Measurements from ENCODE around the gene PDE4B.

DNA sequence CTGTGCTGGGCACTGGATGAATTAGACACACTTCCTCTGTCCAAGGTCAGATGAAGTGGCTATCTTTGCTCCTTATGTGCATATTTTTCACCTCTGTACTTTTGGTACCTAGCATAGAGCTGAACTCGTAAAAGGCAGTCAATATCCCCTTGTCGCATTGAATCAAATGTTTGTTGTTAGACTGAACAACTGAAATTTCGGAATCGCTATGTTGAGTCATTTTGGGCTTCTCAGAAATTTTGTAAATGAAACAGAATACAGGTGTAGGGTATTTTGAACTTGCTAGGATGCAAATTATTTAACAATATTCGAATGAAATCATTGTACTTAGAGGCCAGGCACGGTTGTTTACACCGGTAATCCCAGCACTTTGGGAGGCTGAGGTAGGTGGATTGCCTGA is 48.0 kb downstream of the PDE4B start:
- TF ChIP-seq, protein P1, sequence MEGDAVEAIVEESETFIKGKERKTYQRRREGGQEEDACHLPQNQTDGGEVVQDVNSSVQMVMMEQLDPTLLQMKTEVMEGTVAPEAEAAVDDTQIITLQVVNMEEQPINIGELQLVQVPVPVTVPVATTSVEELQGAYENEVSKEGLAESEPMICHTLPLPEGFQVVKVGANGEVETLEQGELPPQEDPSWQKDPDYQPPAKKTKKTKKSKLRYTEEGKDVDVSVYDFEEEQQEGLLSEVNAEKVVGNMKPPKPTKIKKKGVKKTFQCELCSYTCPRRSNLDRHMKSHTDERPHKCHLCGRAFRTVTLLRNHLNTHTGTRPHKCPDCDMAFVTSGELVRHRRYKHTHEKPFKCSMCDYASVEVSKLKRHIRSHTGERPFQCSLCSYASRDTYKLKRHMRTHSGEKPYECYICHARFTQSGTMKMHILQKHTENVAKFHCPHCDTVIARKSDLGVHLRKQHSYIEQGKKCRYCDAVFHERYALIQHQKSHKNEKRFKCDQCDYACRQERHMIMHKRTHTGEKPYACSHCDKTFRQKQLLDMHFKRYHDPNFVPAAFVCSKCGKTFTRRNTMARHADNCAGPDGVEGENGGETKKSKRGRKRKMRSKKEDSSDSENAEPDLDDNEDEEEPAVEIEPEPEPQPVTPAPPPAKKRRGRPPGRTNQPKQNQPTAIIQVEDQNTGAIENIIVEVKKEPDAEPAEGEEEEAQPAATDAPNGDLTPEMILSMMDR (IDR thresholded peaks at IDR 0.05) = no peak
- TF ChIP-seq POLR2A (IDR thresholded peaks at IDR 0.05) (no peak), EP300 (IDR thresholded peaks at IDR 0.05) (no peak)
